SK-N-DZ (cell line): ENCODE results near the gene LRG1.
"Not testable (repeated sequence)": the region's sequence is repeated elsewhere in the genome, so short reads cannot be mapped to it uniquely, and the experiment has no call there.

Source experiments
- DNase-seq: peaks from one replicate; pipeline ENCODE4 v3.0.0-alpha.2; 2015; ENCODE audit warnings: low spot score

Gene LRG1

GRCh38 chr19:4553092-4553695 is 13.4 kb upstream of the LRG1 start:
- DNase-seq, result no peak

- DNase-seq, result no peak
Measured at GRCh38 chr19:4552525-4552819, 12.6 kb upstream of the LRG1 start.

GRCh38 chr19:4550479-4551050 is 10.7 kb upstream of the LRG1 start:
- DNase-seq, result no peak

- no peak for DNase-seq
Measured at GRCh38 chr19:4550018-4550417, 10.2 kb upstream of the LRG1 start.

- DNase-seq, result no peak
Measured at GRCh38 chr19:4548238-4548584, 8.4 kb upstream of the LRG1 start.

GRCh38 chr19:4547303-4548237 is 7.7 kb upstream of the LRG1 start:
- DNase-seq, result no peak

- DNase-seq, result no peak
Measured at GRCh38 chr19:4543842-4544647, 4.2 kb upstream of the LRG1 start.

- no peak for DNase-seq
Measured at GRCh38 chr19:4542896-4543841, 3.3 kb upstream of the LRG1 start.

GRCh38 chr19:4541806-4542145 is 1.9 kb upstream of the LRG1 start:
- not testable (repeated sequence) for DNase-seq

GRCh38 chr19:4541114-4541805 is 1.4 kb upstream of the LRG1 start:
- no peak for DNase-seq

- DNase-seq, result no peak
Measured at GRCh38 chr19:4539169-4539692, 605 bp downstream of the LRG1 start.

GRCh38 chr19:4538601-4538954 is 1.3 kb downstream of the LRG1 start:
- no peak for DNase-seq

GRCh38 chr19:4537953-4538600 is 1.8 kb downstream of the LRG1 start:
- DNase-seq, result peak; percentile 41

- DNase-seq, result no peak
Measured at GRCh38 chr19:4536798-4537197, 3.0 kb downstream of the LRG1 start.

- peak; percentile 90 for DNase-seq
Measured at GRCh38 chr19:4534836-4535658, 4.8 kb downstream of the LRG1 start, which contains the start of gene PLIN5. TSS of gene PLIN5 (minus strand) at chr19:4535224. CDS start at chr19:4534074, 1,150 bp downstream.

- DNase-seq, result no peak
Measured at GRCh38 chr19:4533835-4534424, 5.9 kb downstream of the LRG1 start.

GRCh38 chr19:4533334-4533733 is 6.5 kb downstream of the LRG1 start:
- no peak for DNase-seq

GRCh38 chr19:4531562-4532165 is 8.2 kb downstream of the LRG1 start:
- DNase-seq, result no peak
